Stimulated activated CD4-positive, alpha-beta T cell treated with anti-CD3 and anti-CD28 coated beads, TNF-alpha, amount 100 ng/mL, for 1 hour (primary cell): ENCODE data around the gene GRXCR2.
"Not testable (repeated sequence)": the region's sequence is repeated elsewhere in the genome, so short reads cannot be mapped to it uniquely, and the experiment has no call there.

Experiments used
- DNase-seq, 3 donors: peaks; one replicate each; pipeline ENCODE4 v3.0.0-alpha.2; 2020; ENCODE audit warnings: low read depth in 3 of 3, low spot score in 1 of 3

Gene GRXCR2

DNA sequence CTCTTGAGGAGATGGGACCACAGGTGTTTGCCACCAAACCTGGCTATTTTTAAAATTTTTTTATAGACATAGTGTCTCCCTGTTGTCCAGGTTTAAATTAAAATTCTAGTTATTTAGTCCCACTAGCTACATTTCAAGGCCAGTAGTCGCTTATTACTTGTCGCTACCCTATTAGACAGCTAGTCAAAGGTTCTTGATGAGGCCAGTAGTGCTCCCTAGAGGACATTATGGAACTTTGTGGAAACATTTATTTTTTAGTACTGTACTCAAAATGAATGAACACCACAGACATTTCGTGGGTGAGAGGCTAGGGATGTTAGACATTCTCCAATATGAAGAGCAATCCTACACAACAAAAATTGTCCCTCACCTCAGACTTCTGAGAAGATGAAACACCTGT is 14.4 kb upstream of the GRXCR2 start:
- no peak for DNase-seq

DNA sequence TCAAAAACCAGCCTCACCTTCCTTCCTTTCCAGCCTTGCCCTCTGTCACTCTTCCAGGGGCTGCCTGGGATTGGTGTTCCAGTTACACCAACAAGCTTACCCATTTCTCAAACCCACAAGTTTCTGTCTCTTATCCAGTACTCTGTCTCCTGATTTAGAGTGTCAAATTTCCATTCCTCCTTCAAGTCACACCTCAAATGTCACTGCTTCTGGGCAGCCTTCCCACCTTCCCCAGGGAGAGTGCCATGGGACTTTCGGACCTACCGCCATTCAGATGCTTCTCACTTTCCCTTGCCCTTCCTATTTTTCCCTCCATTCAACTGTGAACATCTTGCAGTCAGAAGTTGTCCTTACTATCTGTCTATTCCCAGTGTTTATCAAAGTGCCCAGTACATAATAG is 2.0 kb upstream of the GRXCR2 start:
- DNase-seq: no peak

DNA sequence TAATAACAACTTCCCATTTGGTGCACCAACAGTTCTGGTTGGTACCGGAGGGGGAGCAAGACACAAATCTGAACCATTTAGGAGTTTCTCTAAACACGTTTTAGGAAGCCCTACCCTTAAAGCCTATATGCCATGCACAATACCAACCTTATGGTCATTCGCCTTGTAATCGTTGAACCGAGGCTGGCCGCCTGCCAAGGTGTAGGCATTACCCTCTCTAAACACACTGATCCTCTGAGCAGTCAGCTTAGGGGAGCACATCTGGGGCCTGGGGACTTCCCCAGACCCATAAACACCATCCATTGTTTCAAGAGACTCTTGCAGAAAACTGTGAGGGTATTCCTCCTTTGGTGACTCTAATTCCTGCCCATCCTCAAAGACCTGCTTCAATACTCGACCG is 328 bp downstream of the GRXCR2 start:
- no peak for DNase-seq

- no peak for DNase-seq
Observed at GRCh38 chr5:145869753-145870152, 3.1 kb downstream of the GRXCR2 start.

- DNase-seq: no peak
Observed at GRCh38 chr5:145867806-145868205, 5.0 kb downstream of the GRXCR2 start.

DNA sequence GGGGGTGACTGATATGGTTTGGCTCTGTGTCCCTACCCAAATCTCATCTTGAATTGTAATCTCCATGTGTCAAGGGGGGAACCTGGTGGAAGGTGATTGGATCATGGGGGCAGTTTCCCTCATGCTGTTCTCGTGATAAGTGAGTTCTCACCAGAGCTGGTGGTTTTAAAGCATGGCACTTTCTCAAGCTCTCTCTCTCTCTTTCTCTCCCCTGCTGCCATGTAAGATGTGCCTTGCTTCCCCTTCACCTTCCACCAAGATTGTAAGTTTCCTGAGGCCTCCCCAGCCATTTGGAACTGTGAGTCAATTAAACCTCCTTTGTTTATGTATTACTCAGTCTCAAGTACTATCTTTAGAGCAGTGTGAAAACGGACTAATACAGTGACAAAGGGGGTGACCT is 8.4 kb downstream of the GRXCR2 start:
- not testable (repeated sequence) for DNase-seq

GRCh38 chr5:145863003-145863402 is 9.8 kb downstream of the GRXCR2 start:
- no peak for DNase-seq

DNA sequence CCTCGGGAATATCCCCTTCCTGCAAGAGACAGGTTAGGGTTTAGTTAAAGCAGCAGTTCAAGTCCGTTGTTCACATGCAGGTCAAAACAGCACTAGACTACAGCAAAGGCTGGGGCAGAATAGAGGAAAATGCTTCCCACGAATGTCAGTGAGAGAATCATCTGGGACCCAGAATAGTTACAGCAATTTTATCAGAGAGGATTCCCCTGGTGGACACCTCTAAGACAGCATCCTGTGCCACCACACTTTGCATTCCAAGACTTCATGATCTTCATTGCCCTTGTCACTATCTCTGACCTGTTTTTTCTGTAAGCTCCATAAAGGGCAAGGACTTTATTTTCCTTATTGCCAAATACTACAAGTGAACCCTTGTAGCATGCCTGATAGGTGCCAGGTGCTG is 12.9 kb downstream of the GRXCR2 start:
- DNase-seq: no peak

DNA sequence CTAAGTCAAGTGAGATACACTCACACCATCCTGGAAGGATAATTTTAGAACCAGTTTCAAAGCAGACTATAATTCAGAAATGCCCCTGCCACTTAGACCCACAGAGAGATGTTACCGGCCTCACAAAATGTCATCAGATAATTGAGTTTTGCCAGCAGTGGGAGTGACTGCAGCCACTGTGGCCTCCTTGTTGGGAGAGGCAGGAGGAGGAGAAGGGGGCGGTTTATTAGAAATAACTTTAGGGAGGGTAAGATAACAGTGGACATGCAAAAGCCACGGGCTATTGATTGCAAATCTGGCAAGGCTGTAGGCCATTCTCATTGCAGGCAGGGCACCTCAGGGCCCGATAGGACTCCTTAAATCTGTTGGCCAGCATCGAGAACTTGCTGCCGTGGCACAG is 13.4 kb downstream of the GRXCR2 start:
- DNase-seq: no peak

- DNase-seq: no peak
Observed at GRCh38 chr5:145858959-145859358, 13.9 kb downstream of the GRXCR2 start.

DNA sequence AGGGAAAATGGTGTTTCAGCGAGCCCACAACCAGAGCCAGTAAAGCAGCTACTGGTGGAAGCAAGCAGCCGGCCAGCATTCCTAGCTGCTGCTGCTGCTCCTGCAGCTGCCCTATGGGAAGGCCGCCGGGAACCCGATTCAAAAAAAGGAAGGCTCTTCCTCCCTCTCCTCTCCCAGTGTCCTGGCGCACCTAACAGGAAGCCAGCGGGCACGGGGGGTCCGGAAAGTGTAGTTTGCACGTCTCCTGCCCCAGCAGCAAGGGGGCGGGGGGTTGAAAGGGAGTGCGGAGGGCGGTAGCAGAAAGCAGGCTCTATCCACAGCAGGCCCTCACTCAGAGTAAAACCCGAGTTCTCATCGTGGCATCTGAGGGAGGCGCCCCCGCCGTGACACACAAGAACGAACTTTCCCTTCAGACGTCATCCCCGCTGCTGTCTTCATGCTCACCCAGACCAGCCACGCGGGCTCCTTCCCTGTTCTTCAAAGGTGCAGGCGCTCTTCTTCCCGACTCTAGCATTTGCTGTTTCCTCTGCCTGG is 16.5 kb downstream of the GRXCR2 start:
- no peak for DNase-seq

DNA sequence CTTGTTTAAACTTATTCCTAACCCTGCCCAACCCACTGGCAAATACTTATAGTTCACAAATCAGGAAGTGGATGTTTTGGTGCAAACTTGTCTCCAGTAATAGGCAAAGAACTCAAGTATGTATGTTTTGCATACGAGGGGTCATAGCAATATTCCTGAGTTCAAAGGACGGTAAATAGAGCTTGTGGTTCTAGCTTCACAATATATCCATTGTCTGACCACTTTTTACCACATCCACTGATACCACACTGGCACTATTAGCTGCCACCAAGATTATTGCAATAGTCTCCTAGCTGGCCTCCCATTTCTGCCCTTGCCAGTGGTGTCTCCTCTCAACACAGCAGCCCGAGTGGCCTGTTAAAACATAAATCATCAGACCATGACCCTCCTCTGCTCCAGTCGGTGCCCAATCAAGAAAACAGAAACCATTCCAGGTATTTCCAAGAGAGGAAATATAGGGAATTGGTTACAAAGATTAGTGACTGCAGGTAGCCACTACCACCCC is 17.0 kb downstream of the GRXCR2 start:
- DNase-seq: no peak

DNA sequence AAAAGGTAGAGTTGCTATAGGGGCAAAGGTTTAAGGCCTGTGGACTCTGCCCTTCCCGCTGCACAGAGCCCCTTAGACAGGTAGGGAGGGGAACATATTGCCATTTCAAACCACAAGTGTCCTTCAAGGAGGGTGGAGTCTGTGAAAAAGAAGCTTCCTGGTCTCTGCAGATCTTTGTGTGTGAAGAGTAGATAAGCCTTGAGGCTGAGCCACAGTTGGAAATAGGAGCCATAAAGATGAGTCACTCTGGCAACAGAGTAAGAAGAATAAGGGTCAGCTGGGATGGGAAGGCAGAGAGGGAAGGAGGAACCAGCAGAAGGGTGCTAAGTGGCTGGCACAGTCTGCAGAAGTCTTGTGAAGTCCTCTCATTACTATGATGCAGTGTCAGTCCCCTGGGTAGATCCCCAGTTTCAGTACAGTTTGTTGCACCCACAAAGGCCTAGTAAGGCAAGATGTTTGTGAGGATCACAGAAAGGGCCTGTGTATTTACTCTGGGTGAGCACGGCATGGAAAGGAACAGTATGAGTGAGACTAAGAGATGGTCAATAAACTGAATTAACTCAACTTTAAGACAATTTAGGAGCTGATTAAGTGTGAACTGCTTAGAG is 18.1 kb downstream of the GRXCR2 start:
- DNase-seq: no peak

DNA sequence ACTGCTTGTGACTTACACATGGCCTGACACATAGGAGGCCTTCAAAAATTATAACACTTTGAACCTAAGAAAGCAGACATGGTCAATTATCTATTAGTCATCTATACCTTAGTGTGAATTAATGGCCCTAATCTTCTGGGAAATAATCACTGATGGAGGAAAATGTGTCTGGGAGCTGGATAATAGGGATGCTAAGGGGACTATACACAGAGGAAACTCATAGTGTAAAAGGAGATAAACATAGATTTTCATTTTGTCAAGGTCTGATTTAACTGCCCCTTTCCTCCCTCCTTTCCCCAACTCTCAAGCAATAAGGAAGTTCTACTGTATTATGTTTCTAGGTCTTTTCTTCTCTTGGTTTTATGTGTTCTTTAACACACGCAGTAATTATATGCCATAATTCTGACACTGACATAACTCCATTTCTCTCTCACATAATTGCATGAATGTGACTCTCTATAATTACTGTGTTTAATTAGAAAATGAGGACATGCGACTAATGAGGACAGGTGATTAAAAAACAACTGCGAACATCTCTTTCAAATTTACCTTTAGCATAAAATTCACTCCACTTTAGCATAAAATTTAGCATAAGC is 18.9 kb downstream of the GRXCR2 start:
- DNase-seq: no peak

DNA sequence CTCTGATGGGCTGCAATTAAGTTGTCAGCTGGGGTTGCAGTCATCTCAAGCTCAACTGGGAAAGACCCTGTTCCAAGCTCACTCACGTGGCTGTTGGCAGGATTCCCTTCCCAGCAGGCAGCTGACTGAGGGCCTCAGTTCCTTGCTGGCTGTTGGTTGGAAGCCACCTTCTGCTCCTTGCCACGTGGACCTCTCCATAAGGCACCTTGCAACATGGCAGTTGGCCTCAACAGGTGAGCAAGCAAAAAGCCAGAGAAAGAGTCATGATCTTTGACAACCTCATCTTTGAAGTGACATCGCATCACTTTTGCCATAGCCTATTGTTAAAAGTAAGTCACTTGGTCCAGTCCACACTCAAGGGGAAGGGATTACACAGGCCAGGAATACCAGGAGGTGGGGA is 19.8 kb downstream of the GRXCR2 start:
- no peak for DNase-seq

GRCh38 chr5:145848854-145849253 is 24.0 kb downstream of the GRXCR2 start:
- no peak for DNase-seq

DNA sequence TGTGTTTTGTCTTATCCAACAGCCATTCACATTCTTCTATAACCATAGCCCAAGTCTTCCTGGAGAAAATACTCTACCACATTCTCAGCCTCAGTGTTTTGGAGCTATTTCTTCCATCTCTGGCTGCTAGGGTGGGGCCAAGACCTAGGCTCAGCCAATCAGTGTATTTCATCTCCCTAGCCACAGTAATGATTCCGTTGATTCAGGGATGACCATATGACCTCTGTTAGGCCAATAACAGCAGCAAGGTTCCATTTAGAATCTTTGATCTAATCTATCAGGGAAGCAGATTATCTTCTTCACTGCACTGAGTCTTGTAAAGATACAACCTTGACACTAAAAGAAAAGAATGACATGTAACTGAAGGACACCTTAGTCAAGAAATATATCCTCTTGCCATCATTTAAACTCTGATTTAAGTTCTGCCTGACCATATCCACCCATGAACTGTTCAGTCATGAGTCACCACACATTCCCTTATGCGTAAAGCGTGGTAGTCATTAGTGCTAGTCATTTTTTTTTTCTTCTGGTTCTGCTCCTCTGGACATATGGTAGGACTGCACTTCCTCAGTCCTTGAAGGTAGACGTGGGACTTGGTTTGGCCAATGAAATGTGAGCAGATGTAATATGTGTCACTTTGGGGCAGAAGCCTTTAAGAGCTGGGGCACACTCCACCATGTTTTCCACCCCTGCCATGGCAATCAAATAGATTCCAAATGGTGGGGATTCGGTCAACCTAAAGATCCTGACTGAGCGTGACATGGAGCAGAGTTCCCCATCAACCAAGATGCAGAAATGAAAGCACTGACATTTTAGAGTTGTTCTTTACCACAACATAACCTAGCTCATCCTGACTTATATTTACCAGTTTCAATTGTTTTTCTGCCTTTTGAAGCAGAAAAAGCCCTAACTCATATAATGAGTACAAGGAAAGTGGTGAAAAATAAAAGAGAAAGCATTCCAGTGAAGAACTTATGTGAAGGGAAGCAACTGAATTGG is 25.0 kb downstream of the GRXCR2 start:
- DNase-seq: no peak

DNA sequence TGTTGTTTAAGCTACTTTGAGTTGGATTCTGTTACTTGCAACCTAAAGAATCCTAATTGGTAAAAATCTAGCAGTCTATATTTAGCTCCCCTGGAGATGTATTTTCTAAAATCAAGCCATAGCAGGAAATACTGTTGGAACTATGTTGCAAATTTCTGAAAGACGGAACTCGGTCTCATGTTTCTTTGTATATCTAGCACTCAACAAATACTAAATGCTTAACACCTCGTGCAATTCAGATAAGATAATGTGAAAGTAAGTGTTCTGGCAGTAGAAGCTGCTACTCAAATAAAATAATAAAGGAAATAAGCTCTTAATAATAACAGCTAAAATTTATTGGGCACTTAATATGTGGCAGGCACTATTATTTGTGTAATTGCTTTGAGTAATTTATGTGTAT is 26.7 kb downstream of the GRXCR2 start:
- DNase-seq: no peak

DNA sequence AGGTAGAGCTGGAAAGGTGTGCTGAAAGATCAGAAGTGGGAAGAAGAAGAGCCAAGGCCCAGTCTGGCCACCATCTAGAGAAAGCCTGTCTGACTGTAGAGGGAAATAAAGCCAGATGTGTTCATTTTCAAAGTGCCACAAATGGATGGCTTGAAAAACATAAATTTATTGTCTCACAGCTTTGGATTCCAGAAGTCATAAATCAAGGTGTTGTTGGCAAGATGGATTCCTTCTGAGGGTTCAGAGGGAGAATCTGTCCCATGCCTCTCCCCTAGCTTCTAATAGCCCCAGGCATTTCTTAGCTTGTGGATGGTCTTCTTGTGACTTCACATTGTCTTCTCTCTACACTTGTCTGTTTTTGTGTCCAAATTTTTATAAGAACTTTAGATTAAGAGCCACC is 31.5 kb downstream of the GRXCR2 start:
- DNase-seq: no peak

- DNase-seq: no peak
Observed at GRCh38 chr5:145840458-145841132, 32.2 kb downstream of the GRXCR2 start.

DNA sequence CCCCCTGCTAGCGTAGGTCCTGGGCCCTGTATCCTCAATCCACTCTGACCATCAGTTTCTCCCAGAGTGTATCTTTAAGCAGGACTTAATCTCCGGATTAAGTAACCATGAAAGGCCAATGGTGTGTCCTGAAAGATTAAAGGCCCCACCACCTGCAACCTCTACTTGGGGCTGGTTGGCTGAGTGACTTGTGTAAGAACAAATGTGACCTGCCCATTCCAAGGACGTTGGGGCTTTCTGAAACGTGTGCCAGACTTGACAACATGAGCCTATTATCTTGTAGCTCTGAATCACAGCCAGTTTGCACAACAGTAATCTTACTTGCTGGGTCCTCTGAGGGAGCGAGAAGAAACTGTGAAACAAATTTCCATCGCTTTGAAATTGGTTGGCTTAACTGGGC is 34.5 kb downstream of the GRXCR2 start:
- no peak for DNase-seq
